NB4 (cell line): Measurements from ENCODE around the gene MYCBPAP.

Experiments
- DNase-seq: peaks from one replicate; pipeline ENCODE4 v3.0.0; 2010; ENCODE audit warnings: low read depth
- H3K4me3 ChIP-seq: one replicate; pipeline ENCODE4 v1.5.1; 2011; ENCODE audit warnings: mild to moderate bottlenecking, low read depth, low read length, moderate library complexity
- CTCF ChIP-seq: IDR thresholded peaks from one replicate; pipeline ENCODE4 v1.5.1; 2012; ENCODE audit warnings: low read depth, low read length
- MYC ChIP-seq: IDR thresholded peaks from 2 replicates; pipeline ENCODE4 v1.6.1; 2011; ENCODE audit warnings: low read depth, low read length
- POLR2A ChIP-seq: IDR thresholded peaks from 2 replicates; pipeline ENCODE4 v1.6.1; 2011; ENCODE audit warnings: mild to moderate bottlenecking; ENCODE audit not compliant: insufficient read length; ENCODE audit errors: extremely low read depth
- TF ChIP-seq, protein P1 (sequence below): IDR thresholded peaks from 2 replicates; pipeline ENCODE4 v1.6.1; 2011; ENCODE audit warnings: low read depth, low read length

The MYCBPAP gene

GRCh38 chr17:50539762-50540559 lies 31.7 kb downstream of the MYCBPAP start:
- TF ChIP-seq MYC (no peak), CTCF (no peak), POLR2A (no peak)
- TF ChIP-seq, protein P1, sequence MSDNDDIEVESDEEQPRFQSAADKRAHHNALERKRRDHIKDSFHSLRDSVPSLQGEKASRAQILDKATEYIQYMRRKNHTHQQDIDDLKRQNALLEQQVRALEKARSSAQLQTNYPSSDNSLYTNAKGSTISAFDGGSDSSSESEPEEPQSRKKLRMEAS = no peak
- DNase-seq = no peak
- H3K4me3 ChIP-seq = no peak overlapping the region

- no peak for DNase-seq
- TF ChIP-seq MYC (no peak), CTCF (no peak), POLR2A (no peak)
- TF ChIP-seq, protein P1 = no peak
- no peak overlapping the region for H3K4me3 ChIP-seq
Observed at GRCh38 chr17:50540560-50541401, 32.5 kb downstream of the MYCBPAP start.

- H3K4me3 ChIP-seq = peak overlapping the region; percentile 43
- TF ChIP-seq CTCF = no peak
- TF ChIP-seq, protein P1 = no peak
- no peak for TF ChIP-seq MYC
- TF ChIP-seq POLR2A = no peak
- no peak for DNase-seq
Observed at GRCh38 chr17:50541402-50541715, 33.1 kb downstream of the MYCBPAP start.

- peak; percentile 84 for DNase-seq
- TF ChIP-seq, protein P1 = peak; percentile 63
- no peak for TF ChIP-seq CTCF
- peak; percentile 44 for TF ChIP-seq POLR2A
- TF ChIP-seq MYC = no peak
- peak overlapping the region; percentile 55 for H3K4me3 ChIP-seq
Observed at GRCh38 chr17:50541716-50542688, 33.8 kb downstream of the MYCBPAP start.
